GM19372 (cell line): ENCODE results near the gene MGA.

Source experiments
- ATAC-seq: cut with Tn5 transposase; IDR thresholded peaks from one replicate; pipeline ENCODE4 v1.9.1; 2021; ENCODE audit warnings: mild to moderate bottlenecking, low read depth, moderate library complexity; ENCODE audit not compliant: unreplicated experiment

MGA gene

GRCh38 chr15:41780266-41780665 lies 120.1 kb downstream of the MGA start:
- ATAC-seq: no peak

- no peak for ATAC-seq
Observed at GRCh38 chr15:41780727-41781126, 120.5 kb downstream of the MGA start.

GRCh38 chr15:41782371-41783282 lies 122.4 kb downstream of the MGA start:
- no peak for ATAC-seq

- no peak for ATAC-seq
Observed at GRCh38 chr15:41783296-41783695, 123.1 kb downstream of the MGA start.

- no peak for ATAC-seq
Observed at GRCh38 chr15:41788262-41788661, 128.1 kb downstream of the MGA start.

- no peak for ATAC-seq
Observed at GRCh38 chr15:41789236-41789635, 129.0 kb downstream of the MGA start.

- no peak for ATAC-seq
Observed at GRCh38 chr15:41789662-41790061, 129.5 kb downstream of the MGA start.

GRCh38 chr15:41790169-41790568 lies 130.0 kb downstream of the MGA start:
- ATAC-seq: no peak

- ATAC-seq: no peak
Observed at GRCh38 chr15:41790756-41791546, 130.7 kb downstream of the MGA start.

- no peak for ATAC-seq
Observed at GRCh38 chr15:41791547-41791937, 131.3 kb downstream of the MGA start.

GRCh38 chr15:41792000-41792637 lies 131.9 kb downstream of the MGA start:
- no peak for ATAC-seq

GRCh38 chr15:41794081-41794480 lies 133.9 kb downstream of the MGA start:
- no peak for ATAC-seq

GRCh38 chr15:41795996-41796856 lies 136.0 kb downstream of the MGA start:
- no peak for ATAC-seq

GRCh38 chr15:41797201-41797944 lies 137.2 kb downstream of the MGA start:
- no peak for ATAC-seq

GRCh38 chr15:41798607-41799487 lies 138.6 kb downstream of the MGA start:
- no peak for ATAC-seq

- ATAC-seq: no peak
Observed at GRCh38 chr15:41799488-41799805, 139.2 kb downstream of the MGA start.

- ATAC-seq: no peak
Observed at GRCh38 chr15:41801185-41801584, 141.0 kb downstream of the MGA start.

- ATAC-seq: no peak
Observed at GRCh38 chr15:41801850-41802455, 141.7 kb downstream of the MGA start.
